ENCODE measurements around the gene DGKH. TPM values are rescaled to one million over a fixed set of nuclear protein-coding genes. Genes with fewer than 3 reads are reported as not detected.

Gene DGKH
- total RNA-seq, 1 donor from 2014 or later: 11.4 TPM

- DNase-seq (ENCODE audit: low read depth in 2 of 2): no peak
These were observed 227.1 kb downstream of the DGKH start for GRCh38 chr13:42275506-42275905.

GRCh38 chr13:42276683-42277082 is 228.2 kb downstream of the DGKH start:
- DNase-seq (ENCODE audit: low read depth in 2 of 2): no peak

GRCh38 chr13:42277618-42278276 is 229.3 kb downstream of the DGKH start:
- no peak for DNase-seq (ENCODE audit: low read depth in 2 of 2)

GRCh38 chr13:42279080-42279479 is 230.6 kb downstream of the DGKH start:
- no peak for DNase-seq (ENCODE audit: low read depth in 2 of 2)

GRCh38 chr13:42279986-42280385 is 231.5 kb downstream of the DGKH start:
- DNase-seq (ENCODE audit: low read depth in 2 of 2): peak; percentile 66 to 77

GRCh38 chr13:42280537-42280936 is 232.1 kb downstream of the DGKH start:
- no peak for DNase-seq (ENCODE audit: low read depth in 2 of 2)

GRCh38 chr13:42283574-42283973 is 235.1 kb downstream of the DGKH start:
- DNase-seq (ENCODE audit: low read depth in 2 of 2): peak in 1 of 2 donors; percentile 61

GRCh38 chr13:42284068-42284467 is 235.6 kb downstream of the DGKH start:
- DNase-seq (ENCODE audit: low read depth in 2 of 2): no peak

Other genes with a start within 250 kb of the DGKH start
- 6.2 and 6.8 TPM in 2 replicates for gene VWA8, start 87.5 kb upstream of the DGKH start, total RNA-seq
- 14.5 and 22.5 TPM in 2 replicates for gene AKAP11, start 223.5 kb downstream of the DGKH start, total RNA-seq